A549 (cell line): ENCODE results near the gene PLXDC1. TPM values are rescaled to one million over a fixed set of nuclear protein-coding genes. Genes with fewer than 3 reads are reported as not detected.

Source experiments
- ATAC-seq, 2 experiments: fragments of 200-7000 bp in 1 of 2; fragments of >200 bp in 1 of 2; cut with Nextera tagmentation in 1 of 2; cut with Tn5 transposase in 1 of 2; 3 replicates each; pipeline versions ENCODE4 v1.8.0 to v1.9.1; 2018 to 2020; ENCODE audit warnings: mild to moderate bottlenecking in 1 of 2, moderate library complexity in 1 of 2
- CTCF ChIA-PET: fragments of 300-600 bp; sonication (Branson Sonifier 250); formaldehyde crosslinking; extraction: SDS; loops from one replicate; lab custom pipeline; 2021; ENCODE audit warnings: antibody characterized with exemption, inconsistent platforms; lab: Yijun Ruan, JAX
- POLR2A ChIA-PET: fragments of 350-600 bp; formaldehyde crosslinking; extraction: SDS; loops from one replicate; lab custom pipeline; 2021; ENCODE audit warnings: antibody characterized with exemption, inconsistent platforms; lab: Yijun Ruan, JAX
- DNase-seq, 2 experiments: peaks; one replicate each; pipeline versions ENCODE4 v3.0.0 to v3.0.0-alpha.2; 2011 to 2016; ENCODE audit warnings: low read depth in 1 of 2, low spot score in 1 of 2
- FAIRE-seq: peaks from 2 replicates; lab custom pipeline; 2011; peaks lifted over from hg19 to GRCh38; lab: Jason Lieb, UNC
- H3K27ac ChIP-seq, 2 experiments: fragments of >200 bp; sonication (Bioruptor Twin); formaldehyde crosslinking; 3 replicates each; pipeline ENCODE4 v1.5.1; 2016 to 2017
- H3K4me1 ChIP-seq: fragments of >200 bp; sonication (Bioruptor Twin); formaldehyde crosslinking; 3 replicates; pipeline ENCODE4 v1.6.1; 2016
- H3K4me2 ChIP-seq: fragments of >200 bp; sonication (Bioruptor Twin); formaldehyde crosslinking; 3 replicates; pipeline ENCODE4 v1.6.1; 2016
- H3K4me3 ChIP-seq: fragments of >200 bp; sonication (Bioruptor Twin); formaldehyde crosslinking; 3 replicates; pipeline ENCODE4 v1.5.1; 2016
- H3K9me3 ChIP-seq: fragments of >200 bp; sonication (Bioruptor Twin); formaldehyde crosslinking; 3 replicates; pipeline ENCODE4 v1.6.1; 2016
- ATOH8 ChIP-seq: fragments of 250-450 bp; sonication (Bioruptor Pico); IDR thresholded peaks from 2 replicates; pipeline ENCODE4 v1.5.0; 2020; ENCODE audit warnings: low read depth, mild to moderate bottlenecking, moderate library complexity
- BHLHE40 ChIP-seq: IDR thresholded peaks from 2 replicates; pipeline ENCODE4 v1.6.1; 2012; ENCODE audit warnings: low read depth, low read length, inconsistent platforms
- CEBPB ChIP-seq, 2 experiments: fragments of >200 bp in 1 of 2; sonication (Bioruptor Twin) in 1 of 2; formaldehyde crosslinking in 1 of 2; IDR thresholded peaks; 2 replicates each; pipeline ENCODE4 v1.6.1; 2012 to 2016
- CTCF ChIP-seq: fragments of >200 bp; sonication (Bioruptor Twin); formaldehyde crosslinking; IDR thresholded peaks from 3 replicates; pipeline ENCODE4 v1.5.1; 2016
- ELK1 ChIP-seq: fragments of 150-350 bp; IDR thresholded peaks from 2 replicates; pipeline ENCODE4 v1.6.1; 2014; ENCODE audit warnings: low read depth, mild to moderate bottlenecking, low read length
- FOSL2 ChIP-seq, 2 experiments: fragments of 450-650 bp in 1 of 2; fragments of >200 bp in 1 of 2; sonication (Bioruptor Twin) in 1 of 2; formaldehyde crosslinking; IDR thresholded peaks; 2 replicates each; pipeline versions ENCODE4 v1.5.0 to v1.6.1; 2016 to 2020; ENCODE audit warnings: mild to moderate bottlenecking in 1 of 2, moderate library complexity in 1 of 2
- GATA3 ChIP-seq: IDR thresholded peaks from 2 replicates; pipeline ENCODE4 v1.6.1; 2012; ENCODE audit warnings: borderline replicate concordance
- HES2 ChIP-seq: fragments of >200 bp; sonication (Bioruptor Twin); formaldehyde crosslinking; IDR thresholded peaks from 2 replicates; pipeline ENCODE4 v1.6.1; 2016
- HOXB5 ChIP-seq: fragments of 250-450 bp; sonication (Bioruptor Pico); IDR thresholded peaks from 2 replicates; pipeline ENCODE4 v1.5.0; 2020; ENCODE audit warnings: mild to moderate bottlenecking, moderate library complexity
- KDM1A ChIP-seq: fragments of 200-600 bp; sonication (generic); IDR thresholded peaks from 2 replicates; pipeline ENCODE4 v1.6.1; 2016; ENCODE audit warnings: low read depth, mild to moderate bottlenecking
- MAFK ChIP-seq: fragments of 450-650 bp; IDR thresholded peaks from 2 replicates; pipeline ENCODE4 v1.6.1; 2014; ENCODE audit not compliant: partially characterized antibody
- MAZ ChIP-seq: fragments of 150-350 bp; IDR thresholded peaks from 2 replicates; pipeline ENCODE4 v1.6.1; 2014; ENCODE audit warnings: antibody characterized with exemption, low read depth, low read length, borderline replicate concordance
- NFE2L2 ChIP-seq: fragments of 150-350 bp; conservative IDR thresholded peaks from 2 replicates; pipeline ENCODE4 v1.6.1; 2014; ENCODE audit warnings: low read length
- RARB ChIP-seq: fragments of 250-450 bp; sonication (Bioruptor Pico); IDR thresholded peaks from 2 replicates; pipeline ENCODE4 v1.8.0; 2021; ENCODE audit warnings: mild to moderate bottlenecking, moderate library complexity
- REST ChIP-seq: fragments of 200-600 bp; sonication (generic); IDR thresholded peaks from 2 replicates; pipeline ENCODE4 v1.6.1; 2016; ENCODE audit warnings: antibody characterized with exemption, mild to moderate bottlenecking, moderate library complexity
- SMC3 ChIP-seq: fragments of >200 bp; sonication (Bioruptor Twin); formaldehyde crosslinking; IDR thresholded peaks from 3 replicates; pipeline ENCODE4 v1.6.1; 2018; ENCODE audit warnings: inconsistent platforms
- TP53 ChIP-seq: fragments of 250-450 bp; sonication (Bioruptor Pico); IDR thresholded peaks from 2 replicates; pipeline ENCODE4 v1.5.0; 2021; ENCODE audit warnings: mild to moderate bottlenecking, moderate library complexity
- USF2 ChIP-seq: fragments of 450-650 bp; IDR thresholded peaks from 2 replicates; pipeline ENCODE4 v1.6.1; 2014; ENCODE audit warnings: antibody characterized with exemption
- WGBS: methylation state at CpG from one replicate; pipeline ENCODE4 v1.1.6; 2017; ENCODE audit errors: missing lambda C conversion rate; 5-methylcytosine and 5-hydroxymethylcytosine counted together
- polyA plus RNA-seq, 4 experiments: library from polyadenylated mRNA; depleted of rRNA in 3 of 4; stranded (reverse); fragments of >200 nt; fragmentation: RNase III in 1 of 4; extraction: RNeasy Plus Mini Kit Qiagen cat#74134 plus additional on column Dnase treatment in 1 of 4; gene quantifications; 2 replicates in 3 of 4; 3 replicates in 1 of 4; pipeline ENCODE4 v1.2.3, GENCODE V29; 2011 to 2017

PLXDC1 gene
- polyA plus RNA-seq, 2 of the 4 experiments (the other 2 are of a cell fraction), result 0.31 to 0.36 TPM

- Histone ChIP-seq H3K4me3 (no peak overlapping the region), H3K4me1 (0 out of 3 replicates have a peak, but pooled peaks cover 8% of the 10 kb centered on the region), H3K27ac (peak overlapping the region in 1 of 2 experiments; percentile 49; a peak in 3 of 6 replicates), H3K4me2 (no peak overlapping the region), H3K9me3 (no peaks in the 10 kb centered on the region)
- ChIA-PET CTCF (no interaction called here), POLR2A (no interaction called here)
- TF ChIP-seq REST, result no peak
- no peak for TF ChIP-seq FOSL2 (IDR thresholded peaks at IDR 0.05)
- TF ChIP-seq FOSL2 (CRISPR knock-in tag; IDR thresholded peaks at IDR 0.05), result 0 out of 2 replicates have a peak, but pooled peaks have one; percentile 4
- TF ChIP-seq MAFK, result peak; percentile 98
- TF ChIP-seq NFE2L2, result peak; percentile 62
- 93% methylated on average over 7 of the region's 7 CpGs for WGBS
- DNase-seq (peak in 1 of 2 experiments; percentile 51), ATAC-seq (peak; percentile 60 to 65; a peak in 3 of 6 replicates), FAIRE-seq (no peak)
These were observed 19.2 kb downstream of the PLXDC1 start for GRCh38 chr17:39132192-39132610.

- Histone ChIP-seq H3K9me3 (no peaks in the 10 kb centered on the region), H3K27ac (peak overlapping the region in 1 of 2 experiments; percentile 49; a peak in 3 of 6 replicates), H3K4me2 (no peak overlapping the region), H3K4me1 (0 out of 3 replicates have a peak, but pooled peaks cover 8% of the 10 kb centered on the region), H3K4me3 (no peak overlapping the region)
- FAIRE-seq (no peak), DNase-seq (no peak), ATAC-seq (no peak; a peak in 2 of 6 replicates)
- TF ChIP-seq MAZ (no peak), BHLHE40 (no peak), CEBPB (IDR thresholded peaks at IDR 0.05) (no peak), CTCF (no peak), ATOH8 (CRISPR knock-in tag) (no peak), USF2 (no peak)
- WGBS, result 80% methylated on average over 6 of the region's 6 CpGs
- POLR2A ChIA-PET, result no interaction called here
- CTCF ChIA-PET, result interaction anchor here (0.7 kb wide), 1 partner anchor 22 kb away, joined by 3 read pairs; no protein-coding TSS in a partner anchor
These were observed 19.8 kb downstream of the PLXDC1 start for GRCh38 chr17:39131616-39132015.

- no peaks in the 10 kb centered on the region for H3K9me3 ChIP-seq
- WGBS, result 64% methylated on average over 3 of the region's 3 CpGs
- TF ChIP-seq HOXB5 (CRISPR knock-in tag) (no peak), CTCF (no peak), RARB (CRISPR knock-in tag) (no peak), GATA3 (no peak), SMC3 (no peak), NFE2L2 (no peak), USF2 (no peak), ELK1 (no peak), HES2 (no peak), CEBPB (IDR thresholded peaks at IDR 0.05) (no peak), TP53 (CRISPR knock-in tag) (no peak), KDM1A (no peak)
- ATAC-seq (no peak), DNase-seq (no peak), FAIRE-seq (no peak)
- H3K4me2 ChIP-seq, result no peak overlapping the region
- POLR2A ChIA-PET, result no interaction called here
- H3K27ac ChIP-seq, result no peak overlapping the region
- H3K4me1 ChIP-seq, result 0 out of 3 replicates have a peak, but pooled peaks cover 8% of the 10 kb centered on the region
- CTCF ChIA-PET, result no interaction called here
- no peak overlapping the region for H3K4me3 ChIP-seq
These were observed 21.2 kb downstream of the PLXDC1 start for GRCh38 chr17:39130205-39130604.
